Activated B cell treated with CpG ODN at 0.5 μM for 24 hours (primary cell): ENCODE results near the gene PBX3. TPM values are rescaled to one million over a fixed set of nuclear protein-coding genes. Genes with fewer than 3 reads are reported as not detected.

Experiments
- ATAC-seq: fragments of 200-7000 bp; cut with Tn5 transposase; one replicate; pipeline ENCODE4 v1.10.0; 2021; ENCODE audit warnings: low read depth, mild to moderate bottlenecking, moderate library complexity
- CTCF ChIA-PET: fragments of 350-600 bp; sonication (Branson Sonifier 250); formaldehyde crosslinking; loops from one replicate; lab custom pipeline; 2021; ENCODE audit warnings: antibody characterized with exemption; lab: Charles Lee
- POLR2A ChIA-PET: fragments of 350-600 bp; sonication (Branson Sonifier 250); formaldehyde crosslinking; loops from one replicate; lab custom pipeline; 2021; ENCODE audit warnings: antibody characterized with exemption; lab: Charles Lee
- DNase-seq: peaks from one replicate; pipeline ENCODE4 v3.0.0; 2022
- H3K27ac Mint-ChIP-seq: one replicate; pipeline ENCODE4 v1.8.0; 2020; ENCODE audit warnings: mixed read lengths
- H3K27me3 Mint-ChIP-seq: one replicate; pipeline ENCODE4 v1.8.0; 2021; ENCODE audit warnings: mixed read lengths
- H3K36me3 Mint-ChIP-seq: one replicate; pipeline ENCODE4 v1.8.0; 2021; ENCODE audit warnings: low read depth, mixed read lengths
- H3K4me1 Mint-ChIP-seq: one replicate; pipeline ENCODE4 v1.8.0; 2021; ENCODE audit warnings: mixed read lengths
- H3K4me3 Mint-ChIP-seq: one replicate; pipeline ENCODE4 v1.8.0; 2020; ENCODE audit warnings: mild to moderate bottlenecking, mixed read lengths
- H3K9me3 Mint-ChIP-seq: one replicate; pipeline ENCODE4 v1.8.0; 2020; ENCODE audit warnings: mixed read lengths
- intact Hi-C: fragments of 100-400 bp; cut with micrococcal nuclease; formaldehyde crosslinking; loops from one replicate; pipeline ENCODE4 v1.15.1; 2024
- total RNA-seq: library from RNA; stranded (reverse); gene quantifications from 2 replicates; pipeline ENCODE4 v1.2.3, GENCODE V29; 2022
- TF ChIP-seq, protein P1 (sequence below): fragments of 200-600 bp; IDR thresholded peaks from one replicate; pipeline ENCODE4 v1.8.0; 2022; ENCODE audit warnings: antibody characterized with exemption, mild to moderate bottlenecking

Gene PBX3
- total RNA-seq, 1 donor from 2014 or later: 37.2 TPM

DNA sequence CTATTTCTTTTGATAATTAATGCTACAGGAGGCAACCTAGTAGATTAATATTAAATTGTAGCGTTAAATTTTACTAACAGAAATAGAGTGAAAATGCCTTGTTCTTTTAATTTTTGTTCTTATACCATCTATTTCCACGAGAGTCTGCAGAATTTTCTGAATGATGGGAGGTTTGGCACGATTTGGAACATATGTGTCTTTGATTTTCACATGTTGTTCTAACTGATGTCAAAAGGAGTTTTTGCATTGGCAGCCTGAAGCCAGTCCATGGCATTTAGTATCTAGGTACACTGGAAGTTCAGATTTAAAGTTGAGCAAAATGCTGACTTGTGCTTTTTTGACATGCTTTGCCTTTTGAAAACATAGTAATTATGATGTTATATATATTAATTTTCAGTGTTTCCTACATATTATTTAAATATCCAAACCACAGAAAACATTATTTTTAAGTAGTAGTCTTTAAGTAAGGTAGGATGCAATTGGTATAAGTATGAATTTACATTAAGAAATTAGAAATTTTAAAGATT is 103.0 kb downstream of the PBX3 start:
- Mint-ChIP-seq H3K36me3 (no peaks in the 10 kb centered on the region), H3K9me3 (no peaks in the 10 kb centered on the region), H3K4me3 (no peak overlapping the region), H3K4me1 (peaks cover 16% of the 10 kb centered on the region), H3K27ac (no peak overlapping the region), H3K27me3 (no peaks in the 10 kb centered on the region)
- ATAC-seq (no peak), DNase-seq (no peak)
- intact Hi-C loops: loop anchor here (5.0 kb wide), 1 partner anchor 37 kb away; no protein-coding TSS in a partner anchor
- POLR2A ChIA-PET: no interaction called here
- CTCF ChIA-PET: no interaction called here
- TF ChIP-seq, protein P1, sequence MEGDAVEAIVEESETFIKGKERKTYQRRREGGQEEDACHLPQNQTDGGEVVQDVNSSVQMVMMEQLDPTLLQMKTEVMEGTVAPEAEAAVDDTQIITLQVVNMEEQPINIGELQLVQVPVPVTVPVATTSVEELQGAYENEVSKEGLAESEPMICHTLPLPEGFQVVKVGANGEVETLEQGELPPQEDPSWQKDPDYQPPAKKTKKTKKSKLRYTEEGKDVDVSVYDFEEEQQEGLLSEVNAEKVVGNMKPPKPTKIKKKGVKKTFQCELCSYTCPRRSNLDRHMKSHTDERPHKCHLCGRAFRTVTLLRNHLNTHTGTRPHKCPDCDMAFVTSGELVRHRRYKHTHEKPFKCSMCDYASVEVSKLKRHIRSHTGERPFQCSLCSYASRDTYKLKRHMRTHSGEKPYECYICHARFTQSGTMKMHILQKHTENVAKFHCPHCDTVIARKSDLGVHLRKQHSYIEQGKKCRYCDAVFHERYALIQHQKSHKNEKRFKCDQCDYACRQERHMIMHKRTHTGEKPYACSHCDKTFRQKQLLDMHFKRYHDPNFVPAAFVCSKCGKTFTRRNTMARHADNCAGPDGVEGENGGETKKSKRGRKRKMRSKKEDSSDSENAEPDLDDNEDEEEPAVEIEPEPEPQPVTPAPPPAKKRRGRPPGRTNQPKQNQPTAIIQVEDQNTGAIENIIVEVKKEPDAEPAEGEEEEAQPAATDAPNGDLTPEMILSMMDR: no peak

DNA sequence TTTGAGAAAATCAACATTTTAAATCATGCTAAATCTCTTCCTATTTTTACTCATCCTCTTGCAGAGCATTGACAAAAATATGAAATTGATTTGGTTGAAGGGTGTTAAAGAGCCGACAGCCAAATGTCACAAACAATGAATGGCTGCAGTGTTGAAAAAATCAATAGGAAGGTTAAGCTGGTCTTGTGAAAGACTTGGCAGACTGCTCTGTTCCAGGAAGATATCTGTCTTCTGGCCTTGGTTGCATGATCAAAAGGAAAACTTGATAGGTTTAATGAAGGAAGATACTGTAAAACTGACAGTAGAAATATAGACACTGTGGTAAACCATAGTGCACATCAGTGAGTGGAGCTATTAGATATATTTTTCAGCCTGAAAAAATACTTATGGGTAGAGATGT is 103.6 kb downstream of the PBX3 start:
- ATAC-seq (no peak), DNase-seq (no peak)
- CTCF ChIA-PET: interaction anchor here (0.8 kb wide), 1 partner anchor 52 kb away, joined by 3 read pairs; no protein-coding TSS in a partner anchor
- no peaks in the 10 kb centered on the region for H3K27me3 Mint-ChIP-seq
- TF ChIP-seq, protein P1: no peak
- POLR2A ChIA-PET: no interaction called here
- H3K27ac Mint-ChIP-seq: no peak overlapping the region
- H3K4me1 Mint-ChIP-seq: peaks cover 15% of the 10 kb centered on the region
- no peak overlapping the region for H3K4me3 Mint-ChIP-seq
- no peaks in the 10 kb centered on the region for H3K36me3 Mint-ChIP-seq
- intact Hi-C loops: loop anchor here (5.0 kb wide), 1 partner anchor 37 kb away; no protein-coding TSS in a partner anchor
- no peaks in the 10 kb centered on the region for H3K9me3 Mint-ChIP-seq

DNA sequence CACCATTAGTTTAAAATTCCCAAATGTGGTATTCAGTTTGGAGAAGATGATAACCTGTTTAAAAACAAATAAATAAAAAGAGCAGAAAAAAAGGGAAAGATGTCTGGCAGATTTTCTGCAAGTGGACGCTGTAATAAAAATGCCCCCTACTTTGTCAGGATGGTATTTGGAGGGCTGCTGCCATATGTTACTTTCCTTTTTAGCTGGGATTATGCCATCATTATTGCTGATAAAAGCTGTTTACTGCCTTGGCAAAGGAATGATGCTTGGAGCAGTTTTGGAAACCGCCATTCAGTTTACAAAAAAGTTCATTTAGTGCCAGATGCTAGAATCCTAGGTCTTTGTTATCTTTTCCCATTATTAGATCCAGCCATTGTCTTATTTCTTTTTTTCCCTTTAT is 104.8 kb downstream of the PBX3 start:
- CTCF ChIA-PET: no interaction called here
- intact Hi-C loops: loop anchor here (5.0 kb wide), 1 partner anchor 35 kb away; no protein-coding TSS in a partner anchor
- ATAC-seq: no peak
- POLR2A ChIA-PET: no interaction called here
- Mint-ChIP-seq H3K27me3 (no peaks in the 10 kb centered on the region), H3K4me3 (no peak overlapping the region), H3K36me3 (no peaks in the 10 kb centered on the region), H3K9me3 (no peaks in the 10 kb centered on the region), H3K27ac (no peak overlapping the region), H3K4me1 (peaks cover 15% of the 10 kb centered on the region)
- DNase-seq: no peak
- TF ChIP-seq, protein P1: no peak

DNA sequence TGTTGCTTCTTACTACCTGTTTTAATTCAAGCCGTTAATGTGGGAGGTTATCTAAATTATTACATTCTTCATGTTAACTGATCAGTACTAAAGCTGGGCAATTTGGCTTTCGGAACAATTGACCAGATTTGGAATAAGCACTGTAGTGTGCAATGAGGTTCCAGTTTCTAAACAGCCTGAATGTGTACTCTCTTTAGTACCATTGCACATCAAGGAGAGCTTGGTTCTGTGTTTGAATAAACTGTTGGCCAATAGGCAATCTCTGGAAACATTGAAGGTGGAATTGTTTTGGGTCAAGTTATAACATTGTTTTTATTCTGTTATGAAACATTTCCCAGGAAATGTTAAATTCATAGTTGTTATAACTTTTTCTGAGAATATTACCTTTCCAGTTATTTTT is 105.2 kb downstream of the PBX3 start:
- H3K36me3 Mint-ChIP-seq: no peaks in the 10 kb centered on the region
- ATAC-seq (no peak), DNase-seq (no peak)
- CTCF ChIA-PET: no interaction called here
- peaks cover 15% of the 10 kb centered on the region for H3K4me1 Mint-ChIP-seq
- H3K4me3 Mint-ChIP-seq: no peak overlapping the region
- H3K9me3 Mint-ChIP-seq: no peaks in the 10 kb centered on the region
- POLR2A ChIA-PET: no interaction called here
- no peaks in the 10 kb centered on the region for H3K27me3 Mint-ChIP-seq
- TF ChIP-seq, protein P1: no peak
- intact Hi-C loops: loop anchor here (5.0 kb wide), 1 partner anchor 35 kb away; no protein-coding TSS in a partner anchor
- H3K27ac Mint-ChIP-seq: no peak overlapping the region

DNA sequence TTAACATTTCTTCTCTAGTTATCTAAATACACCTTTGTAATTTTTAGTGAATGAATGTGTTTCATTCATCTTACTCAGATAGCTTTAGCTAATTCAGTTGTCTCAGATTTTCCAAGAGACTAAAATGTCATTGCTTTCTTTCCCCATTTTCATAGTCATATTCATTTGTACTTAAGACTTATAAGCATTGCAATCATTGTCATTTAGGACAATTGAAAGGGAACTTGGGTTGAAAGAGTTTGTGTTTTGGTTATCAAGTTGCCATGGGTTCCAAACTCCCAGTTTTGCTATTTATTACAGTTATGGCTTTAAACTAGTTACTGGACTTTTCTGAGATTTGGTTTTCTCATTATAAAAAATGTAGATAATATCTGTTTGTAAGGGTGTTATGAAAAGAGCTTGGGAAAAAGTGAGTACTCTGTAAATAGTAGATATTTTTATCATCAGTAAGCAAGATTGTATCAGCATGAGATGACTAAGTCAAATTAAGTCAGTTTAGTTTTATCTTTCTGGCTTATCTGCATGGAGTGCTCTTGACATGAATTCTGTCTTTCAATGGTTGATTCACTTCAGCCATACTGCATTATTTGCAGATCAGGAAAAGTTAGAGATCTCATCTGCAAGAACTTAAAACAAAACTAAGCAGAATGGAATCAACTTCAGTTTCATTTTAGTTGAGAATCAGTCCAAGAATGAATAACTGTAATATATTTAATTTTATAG is 107.5 kb downstream of the PBX3 start:
- ChIA-PET POLR2A (interaction anchor here (0.5 to 1.1 kb wide), 2 partner anchors 32 to 158 kb away, joined by 3 to 5 read pairs; no protein-coding TSS in a partner anchor), CTCF (no interaction called here)
- TF ChIP-seq, protein P1: no peak
- no peak overlapping the region for H3K27ac Mint-ChIP-seq
- no peak overlapping the region for H3K4me3 Mint-ChIP-seq
- intact Hi-C loops: loop anchor here (5.0 kb wide), 1 partner anchor 33 kb away; no protein-coding TSS in a partner anchor
- H3K4me1 Mint-ChIP-seq: peaks cover 5% of the 10 kb centered on the region
- H3K9me3 Mint-ChIP-seq: no peaks in the 10 kb centered on the region
- H3K27me3 Mint-ChIP-seq: no peaks in the 10 kb centered on the region
- ATAC-seq (no peak), DNase-seq (no peak)
- H3K36me3 Mint-ChIP-seq: no peaks in the 10 kb centered on the region
